Measurements from ENCODE around the gene PAEP.

The PAEP gene

GRCh38 chr9:135521608-135522095, 39.9 kb upstream of the PAEP start:
- no peak overlapping the region for H3K27ac Mint-ChIP-seq
- H3K9me3 Mint-ChIP-seq, result no peaks in the 10 kb centered on the region
- peaks cover 13% of the 10 kb centered on the region for H3K27me3 Mint-ChIP-seq (ENCODE audit: low read depth)
- H3K36me3 Mint-ChIP-seq (ENCODE audit: low read depth), result no peaks in the 10 kb centered on the region
- no peaks in the 10 kb centered on the region for H3K4me1 Mint-ChIP-seq
- TF ChIP-seq, protein P1, sequence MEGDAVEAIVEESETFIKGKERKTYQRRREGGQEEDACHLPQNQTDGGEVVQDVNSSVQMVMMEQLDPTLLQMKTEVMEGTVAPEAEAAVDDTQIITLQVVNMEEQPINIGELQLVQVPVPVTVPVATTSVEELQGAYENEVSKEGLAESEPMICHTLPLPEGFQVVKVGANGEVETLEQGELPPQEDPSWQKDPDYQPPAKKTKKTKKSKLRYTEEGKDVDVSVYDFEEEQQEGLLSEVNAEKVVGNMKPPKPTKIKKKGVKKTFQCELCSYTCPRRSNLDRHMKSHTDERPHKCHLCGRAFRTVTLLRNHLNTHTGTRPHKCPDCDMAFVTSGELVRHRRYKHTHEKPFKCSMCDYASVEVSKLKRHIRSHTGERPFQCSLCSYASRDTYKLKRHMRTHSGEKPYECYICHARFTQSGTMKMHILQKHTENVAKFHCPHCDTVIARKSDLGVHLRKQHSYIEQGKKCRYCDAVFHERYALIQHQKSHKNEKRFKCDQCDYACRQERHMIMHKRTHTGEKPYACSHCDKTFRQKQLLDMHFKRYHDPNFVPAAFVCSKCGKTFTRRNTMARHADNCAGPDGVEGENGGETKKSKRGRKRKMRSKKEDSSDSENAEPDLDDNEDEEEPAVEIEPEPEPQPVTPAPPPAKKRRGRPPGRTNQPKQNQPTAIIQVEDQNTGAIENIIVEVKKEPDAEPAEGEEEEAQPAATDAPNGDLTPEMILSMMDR (IDR thresholded peaks at IDR 0.05; ENCODE audit: unreplicated experiment in 3 of 3), result no peak
- H3K4me3 Mint-ChIP-seq, result no peak overlapping the region

DNA sequence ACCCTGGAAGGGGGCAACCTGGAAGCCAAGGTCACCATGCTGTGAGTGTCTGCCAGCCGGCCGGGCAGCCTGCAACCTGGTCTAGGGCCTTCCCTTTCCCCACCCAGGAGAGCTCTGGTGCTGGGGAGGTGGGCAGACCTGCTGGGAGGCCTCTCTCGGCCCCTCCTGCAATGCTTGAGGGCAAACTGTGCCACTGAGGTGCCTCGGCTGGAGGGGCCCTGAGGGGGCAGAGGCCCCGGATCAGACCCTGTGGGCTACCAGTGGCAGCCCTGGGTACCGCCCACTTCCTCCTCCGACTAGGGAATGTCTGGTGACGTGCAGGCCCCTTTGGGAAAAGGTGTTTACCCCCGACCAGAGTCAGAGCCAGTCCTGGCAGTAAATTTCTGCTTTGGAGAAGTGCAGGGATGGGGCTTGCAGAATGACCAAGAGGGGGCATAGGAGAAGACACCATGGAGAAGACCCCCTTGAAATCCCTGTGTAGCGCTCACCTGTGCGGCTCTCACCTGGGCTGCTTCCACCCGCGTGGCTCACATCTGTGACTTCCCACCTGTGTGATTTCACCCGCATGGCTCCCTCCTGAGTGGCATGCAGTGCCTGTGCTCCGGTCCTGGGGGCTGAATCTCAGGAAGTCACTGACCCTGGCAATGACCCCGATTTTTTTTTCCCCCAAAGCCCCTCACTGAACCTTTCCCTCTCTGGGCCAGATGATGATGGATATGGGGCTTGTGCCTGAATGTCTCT, 39.2 kb upstream of the PAEP start:
- H3K36me3 Mint-ChIP-seq (ENCODE audit: low read depth), result no peaks in the 10 kb centered on the region
- peaks cover 13% of the 10 kb centered on the region for H3K27me3 Mint-ChIP-seq (ENCODE audit: low read depth)
- H3K4me3 Mint-ChIP-seq, result no peak overlapping the region
- no peak overlapping the region for H3K27ac Mint-ChIP-seq
- no peaks in the 10 kb centered on the region for H3K9me3 Mint-ChIP-seq
- no peaks in the 10 kb centered on the region for H3K4me1 Mint-ChIP-seq
- TF ChIP-seq, protein P1 (IDR thresholded peaks at IDR 0.05; ENCODE audit: unreplicated experiment in 3 of 3), result no peak

GRCh38 chr9:135522931-135523330, 38.6 kb upstream of the PAEP start:
- Mint-ChIP-seq H3K4me3 (no peak overlapping the region), H3K9me3 (no peaks in the 10 kb centered on the region), H3K4me1 (no peaks in the 10 kb centered on the region), H3K36me3 (ENCODE audit: low read depth) (no peaks in the 10 kb centered on the region), H3K27me3 (ENCODE audit: low read depth) (peaks cover 10% of the 10 kb centered on the region), H3K27ac (no peak overlapping the region)
- TF ChIP-seq, protein P1 (IDR thresholded peaks at IDR 0.05; ENCODE audit: unreplicated experiment in 3 of 3), result no peak

DNA sequence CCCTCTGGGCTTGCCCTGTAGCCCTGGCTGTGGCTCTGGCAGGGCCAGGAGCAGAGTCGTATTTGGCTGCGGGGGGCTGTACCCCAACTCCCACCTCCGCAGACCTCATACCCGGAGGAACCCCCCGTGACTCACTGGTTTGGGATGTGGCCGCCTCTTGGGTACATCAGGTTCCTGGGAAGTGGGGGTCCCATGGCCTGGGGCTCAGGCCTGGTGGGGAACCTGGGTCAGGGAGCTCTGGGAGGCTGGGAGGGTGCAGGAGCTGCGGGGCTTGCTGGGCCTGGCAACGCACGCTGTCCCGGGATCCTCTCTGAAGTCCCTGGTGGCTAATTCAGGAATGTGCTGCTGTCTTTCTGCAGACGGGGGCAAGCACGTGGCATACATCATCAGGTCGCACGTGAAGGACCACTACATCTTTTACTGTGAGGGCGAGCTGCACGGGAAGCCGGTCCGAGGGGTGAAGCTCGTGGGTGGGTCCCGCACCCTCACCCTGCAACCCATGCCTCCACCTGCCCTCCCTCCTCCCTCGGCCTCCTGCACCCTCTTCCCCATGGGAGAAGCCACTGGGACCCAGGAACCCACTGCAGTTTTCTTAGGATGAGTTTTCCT, 37.9 kb upstream of the PAEP start:
- Mint-ChIP-seq H3K27me3 (ENCODE audit: low read depth) (peaks cover 13% of the 10 kb centered on the region), H3K36me3 (ENCODE audit: low read depth) (no peaks in the 10 kb centered on the region), H3K4me3 (no peak overlapping the region), H3K9me3 (no peaks in the 10 kb centered on the region), H3K27ac (no peak overlapping the region), H3K4me1 (no peaks in the 10 kb centered on the region)
- TF ChIP-seq, protein P1 (IDR thresholded peaks at IDR 0.05; ENCODE audit: unreplicated experiment in 3 of 3), result no peak

GRCh38 chr9:135524130-135524861, 37.3 kb upstream of the PAEP start:
- Mint-ChIP-seq H3K4me3 (no peak overlapping the region), H3K4me1 (no peaks in the 10 kb centered on the region), H3K36me3 (ENCODE audit: low read depth) (no peaks in the 10 kb centered on the region), H3K9me3 (peaks cover 3% of the 10 kb centered on the region), H3K27me3 (ENCODE audit: low read depth) (peaks cover 14% of the 10 kb centered on the region), H3K27ac (no peak overlapping the region)
- TF ChIP-seq, protein P1 (IDR thresholded peaks at IDR 0.05; ENCODE audit: unreplicated experiment in 3 of 3), result no peak
